ENCODE data around the gene FKBP6. TPM values are rescaled to one million over a fixed set of nuclear protein-coding genes. Genes with fewer than 3 reads are reported as not detected.
"Not testable (repeated sequence)": the region's sequence is repeated elsewhere in the genome, so short reads cannot be mapped to it uniquely, and the experiment has no call there.

The FKBP6 gene
- total RNA-seq, 1 experiment from 2014 or later: not detected

GRCh38 chr7:73395538-73396503, 67.9 kb downstream of the FKBP6 start:
- DNase-seq (ENCODE audit: low spot score): no peak

GRCh38 chr7:73397521-73398281, 69.7 kb downstream of the FKBP6 start:
- no peak for DNase-seq (ENCODE audit: low spot score)

- DNase-seq (ENCODE audit: low spot score): not testable (repeated sequence)
Measured at GRCh38 chr7:73399185-73400050, 71.5 kb downstream of the FKBP6 start.

- DNase-seq (ENCODE audit: low spot score): not testable (repeated sequence)
Measured at GRCh38 chr7:73404860-73405259, 76.9 kb downstream of the FKBP6 start.

Other genes starting within 250 kb of the FKBP6 start
- not detected in 2 replicates for gene SPDYE9, start 242.1 kb upstream of the FKBP6 start, total RNA-seq (2014; rRNA removed; shearing (Covaris generic))
- gene NSUN5, start 19.3 kb upstream of the FKBP6 start, total RNA-seq (2014; rRNA removed; shearing (Covaris generic)): 9.4 and 11.6 TPM in 2 replicates
- not detected in 2 replicates for gene TRIM50, start 79 bp upstream of the FKBP6 start, total RNA-seq (2014; rRNA removed; shearing (Covaris generic))
- 1.8 and 4.0 TPM in 2 replicates for gene FZD9, start 105.6 kb downstream of the FKBP6 start, total RNA-seq (2014; rRNA removed; shearing (Covaris generic))
- gene BAZ1B, start 194.1 kb downstream of the FKBP6 start, total RNA-seq (2014; rRNA removed; shearing (Covaris generic)): 123 and 148 TPM in 2 replicates
- 50.5 and 65.2 TPM in 2 replicates for gene BCL7B, start 229.5 kb downstream of the FKBP6 start, total RNA-seq (2014; rRNA removed; shearing (Covaris generic))

Data from A172 (cell line).